PC-3 (cell line): ENCODE measurements around the gene HS2ST1. TPM values are rescaled to one million over a fixed set of nuclear protein-coding genes. Genes with fewer than 3 reads are reported as not detected.

Experiments used
- ATAC-seq: fragments of 200-7000 bp; cut with Tn5 transposase; 2 replicates; pipeline ENCODE4 v1.9.1; 2020; ENCODE audit warnings: mild to moderate bottlenecking, moderate library complexity
- BruUV-seq: library from RNA; stranded (reverse); fragments of 400-500 nt; replicated peaks from 2 replicates; lab custom pipeline; 2021; lab: Mats Ljungman, UMichigan
- CTCF ChIA-PET: fragments of 300-600 bp; sonication (Branson Sonifier 250); formaldehyde crosslinking; loops from one replicate; lab custom pipeline; 2022; ENCODE audit warnings: antibody characterized with exemption; lab: Charles Lee
- POLR2A ChIA-PET: fragments of 300-600 bp; sonication (Branson Sonifier 250); formaldehyde crosslinking; loops from one replicate; lab custom pipeline; 2022; ENCODE audit warnings: antibody characterized with exemption; ENCODE audit not compliant: unreplicated experiment; lab: Charles Lee
- DNase-seq: peaks from one replicate; pipeline ENCODE4 v3.0.0-alpha.2; 2015
- H2AFZ ChIP-seq: fragments of 300-600 bp; sonication (generic); 2 replicates; pipeline ENCODE4 v1.6.0; 2016; ENCODE audit warnings: antibody characterized with exemption, low read length
- H3F3A ChIP-seq: fragments of 300-600 bp; sonication (generic); one replicate; pipeline ENCODE4 v1.6.0; 2017; ENCODE audit warnings: antibody characterized with exemption, low read length, control low read depth, mild to moderate bottlenecking; ENCODE audit not compliant: unreplicated experiment
- H3K27ac ChIP-seq: fragments of 300-600 bp; sonication (generic); 2 replicates; pipeline ENCODE4 v1.5.1; 2016; ENCODE audit warnings: mild to moderate bottlenecking, low read length
- H3K27me3 ChIP-seq: fragments of 300-600 bp; sonication (generic); 2 replicates; pipeline ENCODE4 v1.6.1; 2016; ENCODE audit warnings: low read length, mixed read lengths
- H3K36me3 ChIP-seq: fragments of 300-600 bp; sonication (generic); 2 replicates; pipeline ENCODE4 v1.6.1; 2016; ENCODE audit warnings: low read depth, mixed run types, low read length, mixed read lengths
- H3K4me1 ChIP-seq: fragments of 300-600 bp; sonication (generic); 2 replicates; pipeline ENCODE4 v1.5.1; 2016; ENCODE audit warnings: low read length; ENCODE audit not compliant: insufficient read depth
- H3K4me2 ChIP-seq: fragments of 300-600 bp; sonication (generic); 2 replicates; pipeline ENCODE4 v1.6.0; 2016; ENCODE audit warnings: low read length
- H3K4me3 ChIP-seq: fragments of 300-600 bp; sonication (generic); 2 replicates; pipeline ENCODE4 v1.5.1; 2016; ENCODE audit warnings: mild to moderate bottlenecking, low read length, mixed read lengths
- H3K79me2 ChIP-seq: fragments of 300-600 bp; sonication (generic); 2 replicates; pipeline ENCODE4 v1.6.1; 2017; ENCODE audit warnings: low read length, mixed read lengths
- H3K9ac ChIP-seq: fragments of 300-600 bp; sonication (generic); 2 replicates; pipeline ENCODE4 v1.6.0; 2016; ENCODE audit warnings: mild to moderate bottlenecking, low read length
- H3K9me2 ChIP-seq: fragments of 300-600 bp; sonication (generic); replicated peaks from 2 replicates; pipeline ENCODE4 v1.6.1; 2016; ENCODE audit warnings: mixed run types, low read length, mixed read lengths
- H3K9me3 ChIP-seq: fragments of 300-600 bp; sonication (generic); 2 replicates; pipeline ENCODE4 v1.6.1; 2016; ENCODE audit warnings: low read length, mixed read lengths
- H4K20me1 ChIP-seq: fragments of 300-600 bp; sonication (generic); 2 replicates; pipeline ENCODE4 v1.6.1; 2016; ENCODE audit warnings: low read length, mixed read lengths
- CTCF ChIP-seq: fragments of 300-600 bp; sonication (generic); conservative IDR thresholded peaks from 2 replicates; pipeline ENCODE4 v1.5.1; 2017; ENCODE audit warnings: antibody characterized with exemption, low read depth, mild to moderate bottlenecking, low read length
- EZH2 ChIP-seq: fragments of 300-600 bp; sonication (generic); IDR thresholded peaks from one replicate; pipeline ENCODE4 v1.6.1; 2017; ENCODE audit warnings: antibody characterized with exemption, mild to moderate bottlenecking, low read length; ENCODE audit not compliant: unreplicated experiment
- EZH2phosphoT487 ChIP-seq: fragments of 300-600 bp; sonication (generic); IDR thresholded peaks from 2 replicates; pipeline ENCODE4 v1.6.1; 2018; ENCODE audit warnings: mild to moderate bottlenecking, antibody characterized with exemption, low read length, borderline replicate concordance
- intact Hi-C: fragments of 100-400 bp; cut with micrococcal nuclease; formaldehyde crosslinking; loops from 2 replicates; pipeline ENCODE4 v1.9.0; 2023
- total RNA-seq: library from RNA; depleted of rRNA; stranded (reverse); fragments of >200 nt; gene quantifications from 2 replicates; pipeline ENCODE4 v1.2.3, GENCODE V29; 2014

HS2ST1 gene
- total RNA-seq, 1 experiment from 2014 or later, result 15.3 TPM

DNA sequence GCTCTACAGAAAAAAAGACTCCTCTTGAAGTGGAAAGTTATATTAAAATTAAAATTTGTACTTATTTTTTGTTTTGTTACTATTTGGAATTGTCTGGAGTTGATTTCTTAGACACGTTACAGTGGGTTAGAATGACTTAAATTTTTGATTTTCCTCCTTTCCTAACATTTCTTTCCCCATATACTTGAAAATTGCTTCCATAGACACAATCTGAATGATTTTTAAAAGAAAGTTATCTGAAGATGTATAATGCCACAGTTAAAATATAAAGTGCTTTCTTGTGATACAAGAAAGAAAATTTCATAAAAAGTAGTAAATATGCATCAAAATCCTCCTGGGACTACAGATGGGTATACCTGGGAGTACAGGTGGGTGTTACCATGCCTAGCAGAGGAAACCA is 2.3 kb downstream of the HS2ST1 start:
- no peak overlapping the region for H2AFZ ChIP-seq
- CTCF ChIA-PET, result no interaction called here
- POLR2A ChIA-PET, result no interaction called here
- intact Hi-C loops, result loop anchor here (5.0 to 10.0 kb wide), 2 partner anchors 166 to 212 kb away; partner anchors contain the start of gene SH3GLB1
- H3K4me1 ChIP-seq, result peaks cover 28% of the 10 kb centered on the region
- no peak overlapping the region for H3K9ac ChIP-seq
- peaks cover 79% of the 10 kb centered on the region for H3K79me2 ChIP-seq
- ATAC-seq (no peak), DNase-seq (no peak)
- no peaks in the 10 kb centered on the region for H3K9me3 ChIP-seq
- H4K20me1 ChIP-seq, result peaks cover 15% of the 10 kb centered on the region
- H3F3A ChIP-seq, result no peaks in the 10 kb centered on the region
- no peaks in the 10 kb centered on the region for H3K9me2 ChIP-seq
- 0 out of 2 replicates have a peak, but pooled peaks cover 2% of the 10 kb centered on the region for H3K36me3 ChIP-seq
- no peak overlapping the region for H3K27ac ChIP-seq
- BruUV-seq, result no TSS peak
- no peaks in the 10 kb centered on the region for H3K27me3 ChIP-seq
- H3K4me2 ChIP-seq, result peak overlapping the region; percentile 96
- no peak for TF ChIP-seq EZH2
- TF ChIP-seq CTCF, result no peak
- no peak for TF ChIP-seq EZH2phosphoT487
- H3K4me3 ChIP-seq, result 0 out of 2 replicates have a peak overlapping the region, but pooled peaks have one; percentile 99

DNA sequence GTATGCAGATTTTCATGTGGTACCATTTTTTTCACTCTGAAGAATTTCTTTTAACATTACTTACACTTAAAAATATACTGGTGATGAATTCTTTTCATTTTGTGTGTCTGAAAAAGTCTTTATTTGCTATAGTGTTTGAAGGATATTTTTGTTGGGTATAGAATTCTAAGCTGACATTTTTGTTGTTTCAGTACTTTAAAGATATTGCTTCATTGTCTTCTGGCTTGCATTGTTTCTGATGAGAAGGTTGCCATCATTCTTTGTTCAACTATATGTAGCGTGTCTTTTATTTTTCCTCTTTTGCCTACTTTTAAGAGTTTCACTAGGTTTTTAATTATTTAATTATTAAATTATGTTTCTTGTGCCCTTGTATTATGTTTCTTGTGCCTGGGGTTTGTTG is 8.0 kb downstream of the HS2ST1 start:
- ChIA-PET CTCF (no interaction called here), POLR2A (no interaction called here)
- Histone ChIP-seq H3K4me2 (no peak overlapping the region), H3K4me1 (peaks cover 11% of the 10 kb centered on the region), H3K9ac (no peak overlapping the region), H3K4me3 (no peak overlapping the region), H3K9me2 (no peaks in the 10 kb centered on the region), H3F3A (no peaks in the 10 kb centered on the region), H3K36me3 (peaks cover 7% of the 10 kb centered on the region; the same call in 1 of the 2 replicates), H3K9me3 (0 out of 2 replicates have a peak, but pooled peaks cover 3% of the 10 kb centered on the region), H2AFZ (no peak overlapping the region), H4K20me1 (no peaks in the 10 kb centered on the region), H3K27me3 (no peaks in the 10 kb centered on the region), H3K27ac (no peak overlapping the region), H3K79me2 (peaks cover 56% of the 10 kb centered on the region)
- no peak for TF ChIP-seq EZH2phosphoT487
- TF ChIP-seq EZH2, result no peak
- TF ChIP-seq CTCF, result no peak
- DNase-seq (no peak), ATAC-seq (no peak)
- no TSS peak for BruUV-seq
- intact Hi-C loops, result no loop called here

GRCh38 chr1:86924324-86924960 is 10.0 kb downstream of the HS2ST1 start:
- POLR2A ChIA-PET, result interaction anchor here (0.7 kb wide), 1 partner anchor 69 kb away, joined by 3 read pairs; no protein-coding TSS in a partner anchor
- no peaks in the 10 kb centered on the region for H4K20me1 ChIP-seq
- 0 out of 2 replicates have a peak, but pooled peaks cover 3% of the 10 kb centered on the region for H3K9me3 ChIP-seq
- no peak overlapping the region for H3K9ac ChIP-seq
- intact Hi-C loops, result no loop called here
- H3K36me3 ChIP-seq, result peaks cover 7% of the 10 kb centered on the region; the same call in 1 of the 2 replicates
- no peak overlapping the region for H2AFZ ChIP-seq
- H3K27ac ChIP-seq, result no peak overlapping the region
- peaks cover 10% of the 10 kb centered on the region for H3K4me1 ChIP-seq
- no TSS peak for BruUV-seq
- CTCF ChIA-PET, result no interaction called here
- H3K79me2 ChIP-seq, result peaks cover 67% of the 10 kb centered on the region
- no peaks in the 10 kb centered on the region for H3K27me3 ChIP-seq
- H3K9me2 ChIP-seq, result no peaks in the 10 kb centered on the region
- no peak overlapping the region for H3K4me3 ChIP-seq
- H3K4me2 ChIP-seq, result no peak overlapping the region
- TF ChIP-seq EZH2phosphoT487 (no peak), EZH2 (no peak), CTCF (no peak)
- ATAC-seq (no peak), DNase-seq (no peak)
- no peaks in the 10 kb centered on the region for H3F3A ChIP-seq
